Pericardium fibroblast (primary cell): ENCODE data around the gene ELF5. TPM values are rescaled to one million over a fixed set of nuclear protein-coding genes. Genes with fewer than 3 reads are reported as not detected.

Experiments used
- total RNA-seq: library from RNA; depleted of rRNA; stranded (reverse); fragments of >200 nt; gene quantifications from 2 replicates; pipeline ENCODE4 v1.2.3, GENCODE V29; 2015

Gene ELF5
- total RNA-seq: not detected in 2 replicates

GRCh38 chr11:34513682-34514449 is at the start of gene ELF5:
TSS of gene ELF5 (minus strand) at chr11:34513794. CDS start at chr11:34505749, 8,045 bp downstream.

DNA sequence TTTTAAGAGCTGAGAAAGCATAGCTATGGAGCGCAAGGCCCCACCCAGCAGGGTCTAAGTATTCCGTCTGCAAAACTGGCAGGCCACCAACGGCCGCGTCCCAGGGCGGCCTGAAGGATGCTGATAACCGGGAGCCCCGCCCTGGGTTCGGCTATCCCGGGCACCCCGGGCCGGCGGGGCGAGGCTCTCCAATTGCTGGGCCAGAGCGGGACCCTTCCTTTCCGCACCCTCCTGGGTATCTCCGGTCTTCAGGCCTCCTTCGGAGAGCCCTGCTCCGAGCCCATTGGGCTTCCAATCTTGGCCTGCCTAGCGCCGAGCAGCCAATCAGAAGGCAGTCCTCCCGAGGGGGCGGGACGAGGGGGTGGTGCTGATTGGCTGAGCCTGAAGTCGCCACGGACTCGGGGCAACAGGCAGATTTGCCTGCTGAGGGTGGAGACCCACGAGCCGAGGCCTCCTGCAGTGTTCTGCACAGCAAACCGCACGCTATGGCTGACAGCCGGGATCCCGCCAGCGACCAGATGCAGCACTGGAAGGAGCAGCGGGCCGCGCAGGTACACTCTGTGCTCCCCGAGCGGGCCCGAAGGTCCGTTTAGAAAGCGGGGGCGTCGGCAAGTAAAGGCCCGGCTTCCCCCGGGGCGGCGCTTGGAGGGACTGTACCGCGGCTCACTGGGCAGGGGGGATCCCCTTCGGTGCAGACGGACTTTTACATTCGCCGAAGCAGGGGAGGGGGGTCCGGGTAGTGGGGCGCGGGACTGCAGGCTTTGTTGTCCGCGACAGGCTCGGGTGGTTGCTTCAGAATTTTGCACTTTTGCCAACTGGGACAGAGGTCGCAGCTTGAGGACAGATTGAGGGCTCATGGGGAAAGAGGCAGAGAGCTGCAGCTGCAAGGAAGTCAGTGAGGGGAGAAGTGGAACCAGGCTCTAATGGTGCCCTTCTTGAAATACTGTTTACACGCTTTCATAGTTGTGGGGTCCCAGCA is 74.8 kb downstream of the ELF5 start, which contains the start of gene CAT:
Gene CAT (plus strand): TSS at position 406 of the 979 bp plus-strand sequence. CDS start 80 bp downstream, at position 486.

Other genes starting within 250 kb of the ELF5 start
- gene ABTB2, start 155.8 kb downstream of the ELF5 start, total RNA-seq: 3.3 and 4.9 TPM in 2 replicates
- 57.8 and 72.7 TPM in 2 replicates for gene CAT, start 74.9 kb downstream of the ELF5 start, total RNA-seq
- 0.09 TPM in 1 of 2 replicates, not detected in the other for gene EHF, start 107.3 kb upstream of the ELF5 start, total RNA-seq